COLO668 (cell line): Measurements from ENCODE around the gene CDK15.
"Not testable (repeated sequence)": the region's sequence is repeated elsewhere in the genome, so short reads cannot be mapped to it uniquely, and the experiment has no call there.

ENCODE experiments used
- DNase-seq: peaks from one replicate; lab custom pipeline; 2025; ENCODE audit not compliant: unreplicated experiment; lab: John Stamatoyannopoulos, UW

The CDK15 gene

DNA sequence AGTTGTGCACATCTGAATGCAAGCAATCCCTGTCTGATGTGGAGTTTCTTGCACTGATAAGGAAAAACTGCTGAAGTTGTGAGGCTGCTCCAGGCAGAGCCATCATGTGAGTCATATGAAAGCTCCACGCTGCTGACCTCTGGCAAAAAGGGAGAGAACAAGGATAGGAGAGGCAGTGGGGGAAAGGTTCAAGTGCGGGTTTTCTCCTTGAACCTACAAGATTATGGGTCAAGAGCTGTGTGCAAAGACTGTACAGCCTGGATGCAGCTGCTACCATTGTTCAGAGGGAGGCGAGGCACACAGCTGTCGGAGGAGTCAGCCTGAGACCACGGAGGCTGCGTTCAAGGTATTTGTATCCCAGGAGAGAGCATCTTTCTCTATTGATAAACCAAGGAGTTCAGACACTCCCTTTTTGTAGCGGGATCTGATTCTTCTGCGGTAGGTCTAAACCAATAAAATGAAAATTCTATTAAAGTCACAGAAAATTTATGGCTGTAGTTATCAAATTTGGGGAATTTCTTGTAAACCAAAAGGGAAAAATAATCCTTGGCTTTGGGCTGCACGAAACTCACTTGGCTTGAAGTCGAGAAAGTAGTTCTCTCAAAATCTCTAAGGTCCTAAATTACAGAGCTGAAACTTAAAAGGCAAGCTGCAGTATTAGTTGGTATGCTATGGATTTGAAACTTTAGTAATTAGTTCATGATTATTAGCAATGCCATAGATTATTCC lies at the start of gene CDK15:
CDK15 (plus strand) TSS at position 96 of the 729 bp plus-strand sequence; CDS start at position 224, 128 bp downstream.
- no peak for DNase-seq

DNA sequence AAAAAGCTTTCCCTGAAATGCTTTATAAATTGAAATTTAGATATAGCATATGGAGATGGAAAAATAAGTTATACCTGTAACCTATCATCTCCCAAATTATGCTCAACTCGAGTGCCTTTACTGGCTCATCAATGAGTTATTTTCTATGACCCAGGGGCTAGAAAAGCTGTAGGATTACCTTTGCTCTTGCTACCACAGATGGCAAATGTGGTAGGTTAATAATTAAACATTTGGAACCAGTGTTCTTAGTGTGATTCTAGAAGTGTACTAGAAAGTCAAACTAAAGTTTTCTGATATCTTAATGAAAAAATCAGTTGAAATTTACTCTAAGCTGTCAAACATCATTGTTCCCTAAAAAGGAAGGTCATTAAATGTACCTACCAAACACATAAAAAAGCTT lies 48.1 kb upstream of the CDK15 start:
- DNase-seq, result no peak

DNA sequence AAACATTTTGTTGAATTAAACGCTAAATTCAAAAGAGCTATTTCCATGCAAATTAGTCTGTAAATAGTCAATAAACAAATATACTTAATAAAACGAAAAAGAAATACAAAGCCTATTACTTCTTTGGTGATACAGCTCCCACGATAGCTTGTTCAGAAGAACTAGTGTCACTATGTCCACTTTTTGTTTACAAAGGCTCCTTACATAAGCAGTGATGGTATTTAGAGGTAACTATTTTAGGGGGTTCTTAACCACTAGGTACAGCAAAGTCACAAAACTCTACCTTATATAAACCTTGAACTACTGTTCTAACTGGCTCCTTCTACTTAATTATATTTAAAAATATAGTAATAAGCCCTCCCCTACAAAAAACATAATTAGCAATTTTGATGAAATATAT lies 47.5 kb upstream of the CDK15 start:
- no peak for DNase-seq

DNA sequence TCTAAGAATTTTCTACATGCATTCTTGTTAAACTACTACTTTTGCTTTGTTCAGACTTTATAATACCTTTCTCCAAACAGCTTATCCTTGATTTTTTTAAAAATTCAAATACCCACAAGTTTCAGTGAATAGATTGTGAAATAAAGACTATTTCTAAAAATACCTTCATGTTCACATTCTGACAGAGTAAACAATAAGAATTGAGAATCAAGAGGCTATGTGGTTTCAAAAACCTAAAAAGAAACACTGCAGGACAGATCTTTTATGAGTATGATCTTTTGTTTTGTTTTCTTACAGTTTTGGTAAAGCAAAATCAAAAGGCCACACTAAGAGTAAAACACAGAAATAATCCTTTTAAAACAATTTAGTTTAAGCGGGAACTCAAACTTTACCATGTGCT lies 46.8 kb upstream of the CDK15 start:
- no peak for DNase-seq

DNA sequence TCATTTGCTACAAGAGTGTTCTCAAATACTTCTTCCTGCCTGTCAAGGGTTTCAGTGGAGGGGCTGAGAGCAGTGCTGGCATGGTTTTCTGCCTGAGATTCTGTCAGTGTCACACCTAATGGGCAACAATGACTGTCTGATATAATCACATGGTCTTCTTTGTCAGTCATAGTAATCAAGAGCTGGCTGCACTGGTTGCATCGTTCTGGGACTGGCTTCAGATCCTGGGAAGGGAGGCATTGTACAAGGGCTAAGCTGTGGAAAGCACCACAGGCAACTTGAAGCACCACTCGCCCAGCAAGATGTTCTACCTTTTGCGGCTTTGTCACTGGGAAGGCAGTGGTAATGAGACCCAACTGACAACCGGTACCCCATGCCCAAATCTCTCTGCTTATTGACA lies 45.2 kb upstream of the CDK15 start:
- no peak for DNase-seq

DNA sequence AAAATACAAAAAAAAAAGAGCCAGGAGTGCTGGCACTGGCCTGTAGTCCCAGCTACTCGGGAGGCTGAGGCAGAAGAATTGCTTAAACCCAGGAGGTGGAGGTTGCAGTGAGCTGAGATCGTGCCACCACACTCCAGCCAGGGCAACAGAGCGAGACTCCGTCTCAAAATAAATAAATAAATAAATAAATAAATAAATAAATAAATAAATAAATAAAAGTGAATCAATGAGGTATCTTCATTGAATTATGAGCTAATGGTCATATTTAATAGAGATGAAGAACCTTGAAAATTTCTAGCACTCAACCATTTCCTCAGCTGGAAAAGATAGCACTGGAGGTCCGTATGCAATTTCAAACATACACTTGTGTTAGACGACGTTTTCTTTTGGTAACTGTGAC lies 41.9 kb upstream of the CDK15 start:
- not testable (repeated sequence) for DNase-seq

DNA sequence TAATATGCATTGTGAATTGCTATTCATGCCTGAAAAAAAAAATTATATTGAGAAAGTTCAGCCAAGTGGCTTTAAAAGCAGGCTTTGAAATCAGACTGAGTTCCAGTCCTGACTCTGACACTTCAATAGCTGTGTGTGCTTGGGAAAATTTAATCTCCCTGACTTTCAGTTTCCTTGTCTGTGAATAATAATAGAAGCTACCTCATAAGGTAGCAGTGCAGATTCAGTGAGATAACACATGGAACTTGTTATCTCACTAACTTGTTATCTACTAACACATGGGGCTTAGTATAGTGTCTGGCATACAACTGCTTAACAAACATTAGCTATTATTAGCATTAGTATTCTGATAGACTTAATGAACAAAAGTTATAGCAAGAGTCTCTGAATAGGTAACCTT lies 40.5 kb upstream of the CDK15 start:
- no peak for DNase-seq

DNA sequence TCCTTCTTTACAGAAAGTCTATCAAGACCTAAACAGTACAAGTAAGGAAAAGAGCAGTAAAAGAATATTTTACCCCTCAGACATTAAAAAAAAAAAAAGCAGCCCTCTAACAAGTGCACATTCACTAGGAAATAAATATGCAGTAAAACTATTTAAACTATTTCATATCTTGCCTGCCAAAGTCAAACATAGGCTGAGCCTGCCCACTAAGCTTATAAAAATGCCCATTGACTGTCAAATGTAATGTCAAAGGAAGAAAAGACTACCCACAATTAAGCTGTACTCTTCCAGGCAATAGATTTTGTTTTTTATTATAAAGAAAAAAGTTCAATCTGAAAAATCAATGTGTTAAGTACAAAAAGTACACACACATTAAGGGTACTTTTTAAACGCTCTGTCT lies 37.4 kb upstream of the CDK15 start:
- no peak for DNase-seq

DNA sequence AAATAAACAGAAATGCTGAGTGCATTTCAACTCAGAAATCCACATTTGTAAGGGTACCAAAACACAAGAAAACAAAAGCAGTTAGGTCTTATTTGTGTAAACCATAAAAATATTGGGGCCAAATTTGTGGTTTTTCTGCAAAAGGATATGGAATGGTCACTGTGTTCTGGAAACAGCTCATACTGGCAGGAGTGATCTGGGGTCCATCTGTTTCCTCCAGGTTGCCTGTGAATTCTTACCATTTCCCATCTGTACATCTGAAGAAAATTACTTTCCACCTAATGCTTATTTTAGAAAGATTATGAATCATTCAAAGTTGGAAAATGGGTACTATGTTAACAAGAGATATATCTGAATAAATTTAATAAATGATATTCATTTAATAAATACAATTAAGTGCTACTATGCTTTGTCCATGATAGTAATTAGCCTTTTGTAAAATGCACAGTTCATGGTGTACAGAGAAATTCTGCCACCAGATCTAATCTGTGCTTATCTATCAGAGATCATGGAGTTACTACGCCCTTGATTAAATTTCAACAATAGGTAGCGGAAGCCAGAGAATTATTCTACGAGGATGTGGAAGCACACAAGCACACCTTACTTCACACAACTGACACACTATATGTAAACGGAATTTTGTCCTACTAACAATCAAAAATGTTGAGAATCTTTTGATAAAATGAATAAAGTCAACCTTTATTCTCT lies 36.5 kb upstream of the CDK15 start:
- no peak for DNase-seq

DNA sequence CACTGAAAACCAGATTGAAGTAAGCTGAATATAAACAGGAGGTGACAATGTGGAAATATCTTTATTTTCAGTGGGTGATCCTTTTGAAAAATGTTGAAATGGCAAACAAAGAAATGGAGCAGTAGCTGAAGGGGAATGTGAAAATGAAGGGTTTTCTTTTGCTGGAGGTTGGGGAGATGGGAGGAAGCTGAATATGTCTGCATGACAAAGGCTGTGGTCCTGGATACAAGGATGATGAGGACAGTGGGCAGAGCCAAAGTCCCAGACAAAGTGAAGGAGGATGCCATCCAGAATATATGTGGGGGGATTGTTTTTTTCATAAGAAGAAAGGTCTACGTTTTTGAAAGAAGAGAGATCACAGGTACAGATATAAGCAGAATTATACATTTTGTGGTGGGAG lies 32.3 kb upstream of the CDK15 start:
- no peak for DNase-seq

DNA sequence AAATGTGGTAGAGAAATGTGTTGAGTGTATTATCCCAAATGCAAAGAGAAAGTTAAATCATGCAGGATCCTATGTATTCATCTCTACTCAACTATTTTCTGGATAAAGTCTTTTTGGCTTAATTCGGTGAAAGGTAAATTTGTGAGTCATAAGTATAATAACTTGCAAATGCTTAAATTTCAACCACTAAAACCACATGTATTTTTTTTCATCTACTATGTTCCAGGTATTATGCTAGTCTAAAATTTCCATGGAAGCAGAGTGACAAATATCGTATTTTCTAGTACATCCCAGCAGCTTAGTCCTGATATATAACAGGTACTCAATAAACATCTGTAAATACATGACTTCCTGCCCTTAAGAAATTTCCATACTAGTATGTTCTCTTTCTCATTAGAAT lies 31.8 kb upstream of the CDK15 start:
- no peak for DNase-seq

DNA sequence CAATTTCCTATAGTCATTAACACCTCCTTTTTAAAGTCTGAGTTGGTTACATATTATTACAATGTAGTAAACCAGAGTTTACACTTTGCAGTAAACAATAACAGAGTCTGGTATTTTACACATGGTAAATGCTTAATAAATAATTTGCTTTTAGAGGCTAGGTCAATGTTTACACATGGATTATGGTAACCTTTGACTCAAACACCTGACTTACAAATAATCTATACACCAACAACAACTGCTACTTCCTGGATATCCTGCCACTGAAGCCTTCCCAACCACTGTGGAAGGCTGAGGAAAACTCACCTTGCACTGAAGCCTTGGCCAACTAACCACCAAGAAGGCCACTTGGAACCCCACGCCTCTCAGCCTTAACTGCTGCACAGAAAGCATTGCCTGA lies 31.0 kb upstream of the CDK15 start:
- no peak for DNase-seq

DNA sequence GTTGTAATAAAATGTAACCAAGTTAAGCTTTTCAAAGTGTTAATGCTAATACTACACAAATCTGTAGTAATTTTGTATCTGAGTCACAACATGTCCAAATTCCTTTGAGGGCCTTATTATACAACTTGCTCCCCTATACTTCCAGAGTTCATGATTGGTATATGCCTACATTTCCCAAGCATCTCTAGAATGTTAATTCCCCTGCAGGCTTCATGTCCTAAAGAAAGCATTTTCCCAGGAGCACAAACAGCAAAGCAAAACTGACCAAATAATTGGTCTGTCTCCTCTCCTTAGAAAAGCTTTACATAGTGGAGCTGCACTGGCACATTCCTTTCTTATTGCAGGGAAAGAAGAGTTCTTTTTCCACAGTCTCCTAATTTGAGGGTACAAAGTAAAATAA lies 29.3 kb upstream of the CDK15 start:
- DNase-seq, result no peak

DNA sequence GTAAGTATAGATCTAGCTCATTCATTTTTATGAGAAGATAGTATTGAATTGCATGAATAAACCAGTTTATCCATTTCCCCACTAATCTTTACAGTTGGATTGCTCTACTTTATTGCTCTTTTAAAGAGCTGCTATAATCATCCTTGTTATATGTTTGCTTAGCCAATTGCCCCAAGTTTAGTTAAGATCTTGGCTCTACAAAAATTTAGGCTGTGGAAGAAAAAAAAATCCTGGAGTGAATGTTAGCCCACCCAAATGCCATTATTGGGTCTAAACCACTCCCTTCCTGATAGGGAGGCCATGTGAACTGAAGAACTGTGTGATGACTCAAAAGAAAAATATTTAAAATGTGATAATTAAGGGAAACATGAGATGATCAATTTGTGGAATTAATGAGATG lies 28.5 kb upstream of the CDK15 start:
- DNase-seq, result no peak

DNA sequence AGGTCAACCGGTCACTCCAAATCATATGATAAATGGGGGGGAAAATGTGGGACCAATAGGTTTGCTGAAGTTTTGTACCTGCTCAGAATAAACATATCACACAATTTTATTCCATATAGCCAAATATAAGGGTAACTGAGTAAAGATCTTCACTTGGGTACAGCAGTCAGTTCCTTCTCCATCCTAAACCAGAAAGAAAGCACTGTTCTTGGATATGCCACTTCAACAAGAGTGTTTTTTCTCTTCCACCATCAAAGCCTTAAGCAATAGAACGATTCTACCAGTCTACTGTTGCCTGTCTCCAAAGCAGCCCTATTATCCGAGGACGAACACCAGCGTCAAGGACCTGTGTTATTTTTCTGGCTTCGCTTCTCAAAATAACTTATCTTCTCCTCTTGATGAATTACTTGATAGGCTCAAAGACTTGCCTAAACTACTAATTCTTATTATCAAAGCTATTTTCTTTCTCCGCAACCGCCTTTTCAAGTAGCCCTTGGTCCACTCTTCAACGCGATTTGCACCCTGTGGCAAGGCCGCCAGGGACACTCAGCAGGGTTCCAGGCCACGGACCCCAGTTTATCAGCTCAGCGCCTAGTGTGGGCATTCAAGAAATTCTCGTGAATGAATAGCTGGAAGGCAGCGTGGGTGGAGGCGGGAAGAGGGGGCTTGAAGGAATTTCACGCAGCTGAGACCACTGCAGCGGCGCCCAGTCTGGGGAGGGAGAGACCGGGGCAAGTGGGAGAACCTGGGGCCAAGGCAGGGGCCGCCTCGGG lies 26.2 kb upstream of the CDK15 start:
- DNase-seq, result no peak

DNA sequence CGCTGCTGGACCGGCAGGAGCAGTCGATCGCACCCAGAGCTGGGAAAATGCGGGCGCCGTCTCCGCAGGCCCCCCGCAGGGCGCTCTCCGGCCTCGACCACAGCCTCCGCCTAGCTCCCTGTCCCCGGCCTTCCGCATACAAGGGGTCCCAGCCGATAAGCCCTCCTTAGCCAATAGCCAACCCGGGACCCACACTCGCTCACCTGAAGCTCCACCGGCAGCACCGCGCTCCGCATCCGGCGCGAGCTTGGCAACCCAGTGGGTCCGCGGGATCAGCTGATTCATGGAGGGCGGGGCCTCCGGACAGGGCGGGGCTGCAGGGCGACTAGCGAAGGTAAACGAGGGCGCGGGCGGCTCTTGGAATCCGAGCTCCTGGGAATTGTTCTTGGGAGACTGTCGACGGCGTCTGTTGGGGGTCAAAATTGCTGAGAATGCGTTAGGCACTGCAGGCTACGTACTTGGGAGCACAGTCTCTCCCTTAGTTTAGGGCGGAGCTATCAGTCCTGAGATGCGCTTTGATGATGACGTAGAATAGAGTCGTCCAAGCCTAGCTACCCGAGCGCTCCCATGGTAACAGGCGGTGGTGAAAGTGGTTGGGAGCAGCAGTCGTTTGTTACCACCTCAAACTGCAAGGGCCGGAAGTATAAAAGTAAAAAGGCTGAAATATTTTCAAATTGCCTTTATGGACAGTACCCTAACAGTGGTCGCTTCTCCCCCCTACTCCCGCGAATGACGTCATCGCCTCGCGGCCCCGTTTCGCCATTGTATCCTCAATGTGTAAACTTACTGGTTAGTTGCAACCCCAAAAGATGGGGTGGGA lies 25.5 kb upstream of the CDK15 start, which contains the start of gene ALS2:
ALS2 (minus strand) TSS at position 260 of the 820 bp plus-strand sequence. CDS start 12,048 bp downstream, outside the sequence.
- DNase-seq, result peak; percentile 97

DNA sequence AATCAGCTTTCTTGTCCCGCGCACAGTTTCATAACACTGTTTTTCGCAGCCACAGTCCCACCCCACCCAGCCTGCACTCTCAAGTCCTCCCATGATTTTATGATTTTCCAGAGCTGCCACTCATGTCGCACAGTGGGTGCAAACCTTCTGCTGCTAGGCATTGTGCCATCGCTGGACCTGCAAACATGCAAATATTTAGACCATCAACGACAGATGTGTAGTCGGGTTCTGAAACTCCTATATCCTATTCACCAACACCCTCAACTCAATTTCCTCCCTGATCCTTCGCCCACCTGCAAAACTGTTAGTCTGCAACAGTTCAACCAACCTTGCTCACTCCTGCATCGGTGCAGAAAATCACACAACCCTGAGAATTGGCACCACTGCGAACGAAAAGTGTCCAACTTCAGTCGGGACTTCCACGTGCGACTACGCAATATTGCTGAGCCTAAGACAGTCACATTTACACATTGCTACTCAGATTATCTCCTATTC lies 24.7 kb upstream of the CDK15 start:
- DNase-seq, result peak; percentile 18

DNA sequence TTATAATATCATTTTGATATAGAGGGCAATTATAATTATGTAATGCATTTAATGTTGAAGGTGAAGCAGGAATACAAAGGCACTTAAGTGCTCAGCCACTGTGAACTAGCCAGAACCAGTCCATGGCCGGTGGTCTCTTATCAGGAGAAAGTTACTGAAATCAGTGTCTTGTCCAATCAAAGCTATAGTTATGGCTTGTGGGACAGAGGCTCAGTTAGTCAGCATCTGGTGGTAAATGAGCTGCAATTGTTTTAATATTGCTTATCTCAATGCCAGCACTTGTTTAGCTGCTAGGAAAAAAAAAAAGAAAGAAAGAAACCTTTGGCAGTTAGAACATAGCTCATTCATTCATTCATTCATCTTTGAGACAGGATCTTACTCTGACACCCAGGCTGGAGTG lies 21.8 kb upstream of the CDK15 start:
- DNase-seq, result no peak

DNA sequence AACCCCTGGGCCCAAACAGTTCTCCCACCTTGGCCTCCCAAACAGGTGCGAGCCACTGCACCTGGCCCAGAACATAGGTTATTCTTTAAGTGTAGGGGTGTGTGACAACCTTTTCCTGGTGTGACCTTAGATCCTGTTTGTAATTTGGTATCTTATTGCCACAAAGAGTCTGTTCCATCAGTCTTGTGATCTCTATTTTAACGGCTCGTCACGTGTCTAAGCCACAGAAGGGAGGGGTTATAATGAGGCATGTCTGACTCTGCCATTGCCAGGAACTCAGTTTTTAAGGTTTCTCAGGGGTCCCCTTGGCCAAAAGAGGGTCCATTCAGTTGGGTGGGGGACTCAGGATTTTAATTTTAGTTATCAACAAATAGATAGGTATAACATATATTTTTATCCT lies 21.2 kb upstream of the CDK15 start:
- DNase-seq, result no peak

DNA sequence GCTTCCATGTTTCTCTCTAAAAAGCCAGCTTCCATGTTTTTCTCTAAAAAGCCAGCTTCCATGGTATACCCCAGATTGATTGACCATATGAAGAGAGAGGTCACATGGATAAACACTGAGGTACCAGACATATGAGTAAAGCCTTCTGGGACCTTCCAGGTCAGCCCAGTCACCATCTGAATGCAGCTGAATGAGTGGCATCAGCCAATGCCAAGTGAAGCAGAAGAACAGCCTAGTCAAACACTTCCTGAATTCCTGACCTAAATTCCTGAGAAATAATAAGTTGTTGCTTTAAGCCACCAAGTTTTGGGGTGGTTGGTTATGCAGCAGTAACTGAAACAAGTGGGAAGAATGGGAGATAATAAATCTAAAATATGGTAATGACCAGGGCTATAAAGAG lies 19.9 kb upstream of the CDK15 start:
- no peak for DNase-seq

DNA sequence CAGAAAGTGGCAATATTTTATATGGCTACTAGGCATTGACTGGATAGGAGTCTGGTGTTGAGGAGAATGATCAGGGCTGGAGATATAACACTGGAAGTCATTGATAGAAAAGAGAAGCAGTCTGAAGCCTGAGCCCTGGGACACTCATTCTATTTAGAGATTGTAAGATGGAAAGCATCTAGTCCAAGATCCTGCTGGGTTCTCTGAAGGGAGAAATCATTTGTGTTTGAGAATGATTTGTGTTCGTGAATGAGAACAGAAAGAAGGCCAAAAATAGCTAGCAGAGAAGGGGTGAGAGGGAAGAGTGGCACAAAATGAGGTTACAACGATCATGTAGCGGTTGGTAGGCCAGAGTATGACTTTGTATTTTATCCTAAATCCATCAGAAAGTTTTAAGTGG lies 18.0 kb upstream of the CDK15 start:
- DNase-seq, result no peak
